ENCODE measurements around the gene DENND2A.

The DENND2A gene

GRCh38 chr7:140661124-140661523 lies 20.5 kb upstream of the DENND2A start:
- no peak for TF ChIP-seq EP300 (IDR thresholded peaks at IDR 0.05; ENCODE audit: borderline replicate concordance)
- peak; percentile 40 for TF ChIP-seq RAD21 (IDR thresholded peaks at IDR 0.05; ENCODE audit: low read depth)

GRCh38 chr7:140659856-140660255 lies 19.2 kb upstream of the DENND2A start:
- TF ChIP-seq FOXM1 (IDR thresholded peaks at IDR 0.05; ENCODE audit: borderline replicate concordance, low read depth): no peak
- no peak for TF ChIP-seq TAF1 (IDR thresholded peaks at IDR 0.05; ENCODE audit: low read depth)
- TF ChIP-seq CEBPB (IDR thresholded peaks at IDR 0.05): no peak
- no peak for TF ChIP-seq RAD21 (IDR thresholded peaks at IDR 0.05; ENCODE audit: low read depth)
- no peak for TF ChIP-seq EGR1 (IDR thresholded peaks at IDR 0.05)
- TF ChIP-seq REST (IDR thresholded peaks at IDR 0.05; ENCODE audit: low read depth): no peak
- no peak for TF ChIP-seq MAX (IDR thresholded peaks at IDR 0.05)
- TF ChIP-seq ZBTB7A (IDR thresholded peaks at IDR 0.05; ENCODE audit: low read depth): no peak
- no peak for TF ChIP-seq EP300 (IDR thresholded peaks at IDR 0.05; ENCODE audit: borderline replicate concordance)
- TF ChIP-seq YY1 (IDR thresholded peaks at IDR 0.05; ENCODE audit: low read depth): no peak
- no peak for TF ChIP-seq USF1 (IDR thresholded peaks at IDR 0.05)

- no peak for TF ChIP-seq FOXM1 (IDR thresholded peaks at IDR 0.05; ENCODE audit: borderline replicate concordance, low read depth)
- TF ChIP-seq ZBTB7A (IDR thresholded peaks at IDR 0.05; ENCODE audit: low read depth): no peak
- TF ChIP-seq CEBPB (IDR thresholded peaks at IDR 0.05): no peak
- TF ChIP-seq TCF12 (IDR thresholded peaks at IDR 0.05; ENCODE audit: low read depth): no peak
- TF ChIP-seq TEAD4 (IDR thresholded peaks at IDR 0.05): no peak
- TF ChIP-seq YY1 (IDR thresholded peaks at IDR 0.05; ENCODE audit: low read depth): no peak
- TF ChIP-seq TAF1 (IDR thresholded peaks at IDR 0.05; ENCODE audit: low read depth): no peak
- TF ChIP-seq NFIC (IDR thresholded peaks at IDR 0.05): no peak
Observed at GRCh38 chr7:140657891-140658290, 17.3 kb upstream of the DENND2A start.

GRCh38 chr7:140656548-140657515 lies 16.2 kb upstream of the DENND2A start:
- no peak for TF ChIP-seq ZBTB7A (IDR thresholded peaks at IDR 0.05; ENCODE audit: low read depth)
- no peak for TF ChIP-seq CEBPB (IDR thresholded peaks at IDR 0.05)
- no peak for TF ChIP-seq TEAD4 (IDR thresholded peaks at IDR 0.05)
- TF ChIP-seq TAF1 (IDR thresholded peaks at IDR 0.05; ENCODE audit: low read depth): no peak
- no peak for TF ChIP-seq RAD21 (IDR thresholded peaks at IDR 0.05; ENCODE audit: low read depth)
- no peak for TF ChIP-seq USF1 (IDR thresholded peaks at IDR 0.05)
- TF ChIP-seq CREB1 (IDR thresholded peaks at IDR 0.05; ENCODE audit: low read depth): no peak
- TF ChIP-seq FOXM1 (IDR thresholded peaks at IDR 0.05; ENCODE audit: borderline replicate concordance, low read depth): no peak
- TF ChIP-seq MAX (IDR thresholded peaks at IDR 0.05): no peak
- TF ChIP-seq EGR1 (IDR thresholded peaks at IDR 0.05): no peak
- no peak for TF ChIP-seq REST (IDR thresholded peaks at IDR 0.05; ENCODE audit: low read depth)
- no peak for TF ChIP-seq NFIC (IDR thresholded peaks at IDR 0.05)

- TF ChIP-seq YY1 (IDR thresholded peaks at IDR 0.05; ENCODE audit: low read depth) (no peak), ZBTB7A (IDR thresholded peaks at IDR 0.05; ENCODE audit: low read depth) (no peak), NFIC (IDR thresholded peaks at IDR 0.05) (no peak)
Observed at GRCh38 chr7:140655511-140656408, 15.1 kb upstream of the DENND2A start.
